Gastroesophageal sphincter (tissue), 3 donors: ENCODE data around the gene RPL36.

Experiments used
- CTCF ChIP-seq, 4 experiments: fragments of 200-600 bp in 2 of 4; fragments of 450-650 bp in 2 of 4; sonication (generic) in 1 of 4; IDR thresholded peaks; one replicate each; pipeline ENCODE4 v1.5.1; 2017 to 2019; ENCODE audit warnings: antibody characterized with exemption in 4 of 4, mild to moderate bottlenecking in 2 of 4, moderate library complexity in 2 of 4
- POLR2A ChIP-seq, 2 donors: fragments of 450-650 bp; IDR thresholded peaks; one replicate each; pipeline ENCODE4 v1.6.1; 2017; ENCODE audit warnings: antibody characterized with exemption in 2 of 2, mild to moderate bottlenecking in 2 of 2, moderate library complexity in 1 of 2
- POLR2AphosphoS5 ChIP-seq: sonication (generic); formaldehyde crosslinking; IDR thresholded peaks from one replicate; pipeline ENCODE4 v1.6.1; 2017; ENCODE audit warnings: antibody characterized with exemption

GRCh38 chr19:5646703-5647102, 43.4 kb upstream of the RPL36 start:
- TF ChIP-seq CTCF (IDR thresholded peaks at IDR 0.05) (no peak), POLR2A (IDR thresholded peaks at IDR 0.05) (no peak), POLR2AphosphoS5 (no peak)
